Activated CD4-positive, alpha-beta T cell treated with anti-CD3 and anti-CD28 coated beads, Interleukin-2, amount 10 ng/mL, durations not matched to agents 7 days and 5 days (primary cell): ENCODE data around the gene FAM174B. TPM values are rescaled to one million over a fixed set of nuclear protein-coding genes. Genes with fewer than 3 reads are reported as not detected.

Source experiments
- CTCF ChIA-PET: fragments of 350-600 bp; sonication (Branson Sonifier 250); formaldehyde crosslinking; loops from one replicate; lab custom pipeline; 2021; ENCODE audit warnings: antibody characterized with exemption; lab: Charles Lee
- POLR2A ChIA-PET: fragments of 350-600 bp; sonication (Branson Sonifier 250); formaldehyde crosslinking; loops from one replicate; lab custom pipeline; 2021; ENCODE audit warnings: antibody characterized with exemption; lab: Charles Lee
- DNase-seq: peaks from one replicate; pipeline ENCODE4 v3.0.0-alpha.2; 2020
- H3K27ac Mint-ChIP-seq: one replicate; pipeline ENCODE4 v1.8.0; 2021; ENCODE audit warnings: mild to moderate bottlenecking, moderate library complexity, mixed read lengths
- H3K27me3 Mint-ChIP-seq: one replicate; pipeline ENCODE4 v1.8.0; 2021; ENCODE audit warnings: mixed read lengths
- H3K36me3 Mint-ChIP-seq: one replicate; pipeline ENCODE4 v1.8.0; 2021; ENCODE audit warnings: low read depth, mixed read lengths
- H3K4me1 Mint-ChIP-seq: one replicate; pipeline ENCODE4 v1.8.0; 2021; ENCODE audit warnings: mixed read lengths
- H3K4me3 Mint-ChIP-seq: one replicate; pipeline ENCODE4 v1.8.0; 2021; ENCODE audit warnings: mild to moderate bottlenecking, moderate library complexity, mixed read lengths
- H3K9me3 Mint-ChIP-seq: one replicate; pipeline ENCODE4 v1.8.0; 2021; ENCODE audit warnings: mixed read lengths
- total RNA-seq, 2 experiments: library from RNA; stranded (reverse); gene quantifications; one replicate each; pipeline ENCODE4 v1.2.3, GENCODE V29; 2021

Gene FAM174B
- total RNA-seq, 2 experiments from 2014 or later = 4.8 to 6.0 TPM

DNA sequence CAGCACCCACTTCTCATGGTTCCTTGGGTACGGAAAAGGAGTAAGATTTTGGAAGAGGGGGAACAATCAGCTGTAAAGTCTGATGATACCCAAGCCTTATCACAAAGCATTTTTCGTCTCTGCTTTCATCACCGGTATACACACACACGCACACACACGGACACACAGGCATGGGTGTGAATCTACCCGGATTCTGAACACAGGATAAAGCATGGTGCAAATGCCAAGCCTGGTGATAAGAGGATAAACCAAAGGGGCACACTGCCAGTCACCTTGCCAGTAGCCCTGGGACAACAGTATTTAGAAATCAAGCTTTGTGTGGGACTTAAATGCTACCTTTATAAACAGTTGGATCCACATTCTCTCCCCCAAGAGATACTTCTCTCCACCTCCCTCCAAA, 22.2 kb downstream of the FAM174B start:
- Mint-ChIP-seq H3K9me3 (no peaks in the 10 kb centered on the region), H3K4me1 (no peaks in the 10 kb centered on the region), H3K27me3 (no peaks in the 10 kb centered on the region), H3K4me3 (no peak overlapping the region), H3K36me3 (no peaks in the 10 kb centered on the region), H3K27ac (no peak overlapping the region)
- DNase-seq = no peak
- ChIA-PET CTCF (no interaction called here), POLR2A (no interaction called here)

DNA sequence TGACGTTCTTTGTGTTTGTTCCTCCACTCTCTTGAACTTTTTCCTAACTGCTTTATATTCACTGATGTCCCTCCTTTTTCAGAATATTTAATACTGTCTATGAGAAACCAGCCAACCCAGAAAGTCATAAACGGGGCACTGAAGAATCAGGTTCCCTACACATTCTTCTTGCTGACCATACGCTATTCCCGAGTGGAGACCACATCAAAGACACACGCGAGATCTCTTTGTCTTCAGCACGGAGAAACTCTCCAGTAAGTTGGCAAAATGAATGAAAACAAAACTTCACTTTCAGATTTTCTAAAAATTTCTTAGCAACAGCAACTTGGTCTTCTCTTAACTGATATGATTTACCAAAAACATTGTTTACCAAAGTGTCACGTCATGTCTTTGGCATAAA, 22.6 kb downstream of the FAM174B start:
- ChIA-PET CTCF (no interaction called here), POLR2A (no interaction called here)
- Mint-ChIP-seq H3K27me3 (no peaks in the 10 kb centered on the region), H3K4me1 (no peaks in the 10 kb centered on the region), H3K27ac (no peak overlapping the region), H3K36me3 (no peaks in the 10 kb centered on the region), H3K9me3 (no peaks in the 10 kb centered on the region), H3K4me3 (no peak overlapping the region)
- DNase-seq = no peak

DNA sequence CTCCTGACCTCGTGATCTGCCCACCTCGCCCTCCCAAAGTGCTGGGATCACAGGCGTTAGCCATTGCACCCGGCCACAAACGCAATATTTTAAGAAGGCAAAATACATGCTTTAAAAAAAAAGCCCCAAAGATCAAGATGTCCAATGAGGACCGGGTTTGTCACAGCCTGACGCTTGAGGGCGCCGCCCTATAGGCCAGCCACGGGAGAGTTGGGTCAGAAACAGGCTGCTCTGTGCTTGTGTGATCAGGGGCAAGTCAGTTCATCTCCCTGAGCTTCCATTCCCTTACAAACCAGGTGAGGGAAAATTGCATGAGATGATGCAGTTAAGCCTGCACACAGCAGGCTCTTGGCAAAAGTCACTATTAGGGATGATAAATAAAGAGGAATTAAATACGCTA, 23.9 kb downstream of the FAM174B start:
- POLR2A ChIA-PET = no interaction called here
- CTCF ChIA-PET = no interaction called here
- H3K27me3 Mint-ChIP-seq = no peaks in the 10 kb centered on the region
- H3K9me3 Mint-ChIP-seq = no peaks in the 10 kb centered on the region
- H3K4me3 Mint-ChIP-seq = no peak overlapping the region
- no peaks in the 10 kb centered on the region for H3K36me3 Mint-ChIP-seq
- no peak overlapping the region for H3K27ac Mint-ChIP-seq
- no peak for DNase-seq
- no peaks in the 10 kb centered on the region for H3K4me1 Mint-ChIP-seq

DNA sequence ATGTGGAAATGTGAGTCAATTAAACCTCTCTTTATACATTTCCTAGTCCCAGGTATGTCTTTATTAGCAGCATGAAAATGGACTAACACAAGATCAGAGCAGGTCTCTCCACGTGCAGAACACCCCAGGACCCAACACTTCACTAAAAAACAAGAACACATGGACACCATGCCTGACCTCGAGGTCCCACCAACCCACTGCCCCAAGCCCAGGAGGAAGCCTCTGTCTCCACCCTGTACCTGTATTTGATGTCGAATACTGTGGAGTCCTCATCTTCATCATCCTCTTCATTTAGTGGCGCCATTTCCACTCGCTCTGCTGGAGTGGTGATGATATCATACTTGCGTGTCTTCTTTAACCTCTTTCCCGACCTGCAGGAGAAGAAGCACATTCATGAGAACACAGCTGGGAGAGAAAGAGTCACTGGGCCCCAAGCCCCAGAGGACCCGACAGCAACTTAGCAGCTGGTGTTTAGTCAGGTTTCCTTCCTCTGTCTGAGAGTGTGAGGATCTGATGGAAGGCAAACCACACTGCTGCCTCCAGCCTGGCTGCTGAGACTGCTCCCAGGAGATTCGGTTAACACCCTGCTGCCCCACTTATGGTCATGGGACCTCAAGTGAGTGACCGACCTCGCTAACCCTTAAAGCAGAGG, 25.5 kb downstream of the FAM174B start:
- ChIA-PET POLR2A (no interaction called here), CTCF (no interaction called here)
- no peak overlapping the region for H3K4me3 Mint-ChIP-seq
- no peak for DNase-seq
- H3K36me3 Mint-ChIP-seq = no peaks in the 10 kb centered on the region
- H3K9me3 Mint-ChIP-seq = no peaks in the 10 kb centered on the region
- peaks cover 8% of the 10 kb centered on the region for H3K4me1 Mint-ChIP-seq
- H3K27me3 Mint-ChIP-seq = no peaks in the 10 kb centered on the region
- no peak overlapping the region for H3K27ac Mint-ChIP-seq

DNA sequence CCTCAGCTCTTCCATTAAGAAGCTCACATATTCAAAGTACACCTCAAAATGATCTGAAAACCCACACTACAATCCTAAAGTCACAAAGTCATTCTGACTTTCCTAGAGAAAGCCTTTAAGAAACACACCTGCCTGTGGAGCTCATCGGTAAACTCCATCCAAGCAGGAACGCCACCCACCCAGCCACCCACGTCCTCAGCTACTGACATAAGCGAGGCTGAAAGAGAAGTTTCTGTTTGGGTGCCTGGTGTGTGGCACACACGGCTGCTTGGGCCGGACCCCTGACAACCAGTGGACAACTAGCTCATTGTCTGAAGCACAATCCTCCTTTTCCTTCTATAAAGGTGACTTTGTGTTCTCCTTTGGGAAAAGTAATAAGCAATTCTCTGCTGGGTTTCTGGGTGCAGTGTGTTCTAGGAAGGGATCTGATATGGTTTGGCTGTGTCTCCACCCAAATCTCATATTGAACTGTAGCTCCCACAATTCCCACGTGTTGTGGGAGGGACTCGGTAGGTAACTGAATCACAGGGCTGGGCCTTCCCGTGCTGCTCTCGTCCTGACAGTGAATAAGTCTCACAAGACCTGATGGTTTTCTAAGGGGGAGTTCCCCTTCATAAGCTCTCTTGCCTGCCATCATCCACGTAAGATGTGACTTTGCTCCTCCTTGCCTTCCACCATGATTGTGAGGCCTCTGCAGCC, 26.1 kb downstream of the FAM174B start:
- ChIA-PET CTCF (interaction anchor here (0.8 kb wide), 1 partner anchor 85 kb away, joined by 3 read pairs; no protein-coding TSS in a partner anchor), POLR2A (interaction anchor here (0.5 to 0.6 kb wide), 2 partner anchors 10 to 78 kb away, joined by 3 to 5 read pairs; no protein-coding TSS in a partner anchor)
- no peaks in the 10 kb centered on the region for H3K27me3 Mint-ChIP-seq
- H3K27ac Mint-ChIP-seq = no peak overlapping the region
- H3K9me3 Mint-ChIP-seq = no peaks in the 10 kb centered on the region
- H3K4me1 Mint-ChIP-seq = peaks cover 12% of the 10 kb centered on the region
- no peak for DNase-seq
- H3K36me3 Mint-ChIP-seq = no peaks in the 10 kb centered on the region
- H3K4me3 Mint-ChIP-seq = no peak overlapping the region

DNA sequence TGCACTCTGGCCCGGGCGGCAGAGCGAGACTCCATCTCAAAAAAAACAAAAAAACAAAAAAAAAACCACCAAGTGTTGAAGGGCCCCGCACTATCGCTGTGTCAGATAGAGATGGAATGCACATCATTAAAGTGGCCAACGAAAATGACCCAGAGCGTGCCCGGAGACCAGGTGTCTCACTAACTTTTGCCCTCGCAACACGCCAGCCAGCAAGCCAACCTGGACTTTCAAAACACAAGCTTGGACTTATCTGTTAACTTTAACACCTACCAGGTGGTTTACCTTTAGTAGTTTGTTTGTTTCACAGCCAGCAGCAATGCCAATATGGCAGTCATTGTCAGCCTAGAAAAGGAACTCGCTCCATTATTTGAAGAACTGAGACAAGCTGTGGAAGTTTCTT, 28.6 kb downstream of the FAM174B start:
- Mint-ChIP-seq H3K36me3 (no peaks in the 10 kb centered on the region), H3K27me3 (no peaks in the 10 kb centered on the region), H3K4me1 (peaks cover 12% of the 10 kb centered on the region), H3K27ac (no peak overlapping the region), H3K4me3 (no peak overlapping the region), H3K9me3 (no peaks in the 10 kb centered on the region)
- DNase-seq = no peak
- ChIA-PET CTCF (interaction anchor here (1.0 kb wide), 1 partner anchor 12 kb away, joined by 4 read pairs; no protein-coding TSS in a partner anchor), POLR2A (no interaction called here)

DNA sequence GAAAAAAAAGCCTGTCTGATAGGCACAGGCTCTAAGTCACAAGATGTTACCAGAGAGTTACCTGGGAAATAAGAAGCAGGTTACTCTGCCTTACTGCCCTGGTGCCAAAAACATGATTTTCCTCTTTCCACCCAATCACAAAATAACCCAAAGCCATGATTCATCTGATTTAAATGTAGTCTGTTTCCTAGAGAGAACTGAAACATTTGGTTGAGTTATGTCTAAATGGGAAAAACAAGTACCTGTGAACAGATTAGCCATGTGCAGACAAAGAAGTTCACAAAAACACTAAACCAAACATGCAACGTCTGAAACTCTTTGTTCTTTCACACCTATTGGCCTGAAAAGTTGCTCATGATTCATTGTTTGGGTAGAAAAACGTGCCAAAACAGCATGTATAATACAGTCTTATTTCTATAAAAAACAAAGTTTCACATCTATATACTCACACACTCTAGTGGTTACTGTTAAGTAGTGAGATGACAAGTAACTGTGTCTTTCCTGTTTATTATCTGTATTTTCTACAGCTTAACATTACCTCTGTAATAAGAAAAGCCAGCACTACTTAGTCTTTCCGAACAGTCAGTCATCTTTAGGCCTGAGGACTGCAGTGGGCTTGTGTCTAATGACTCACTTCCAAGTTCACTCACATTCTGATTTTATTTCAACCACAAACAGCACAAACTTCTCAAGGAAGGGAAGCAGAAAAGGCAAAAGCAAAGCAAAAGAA, 30.2 kb downstream of the FAM174B start:
- no peak for DNase-seq
- Mint-ChIP-seq H3K4me1 (peaks cover 12% of the 10 kb centered on the region), H3K27ac (no peak overlapping the region), H3K27me3 (no peaks in the 10 kb centered on the region), H3K9me3 (no peaks in the 10 kb centered on the region), H3K4me3 (no peak overlapping the region), H3K36me3 (no peaks in the 10 kb centered on the region)
- ChIA-PET POLR2A (no interaction called here), CTCF (no interaction called here)

DNA sequence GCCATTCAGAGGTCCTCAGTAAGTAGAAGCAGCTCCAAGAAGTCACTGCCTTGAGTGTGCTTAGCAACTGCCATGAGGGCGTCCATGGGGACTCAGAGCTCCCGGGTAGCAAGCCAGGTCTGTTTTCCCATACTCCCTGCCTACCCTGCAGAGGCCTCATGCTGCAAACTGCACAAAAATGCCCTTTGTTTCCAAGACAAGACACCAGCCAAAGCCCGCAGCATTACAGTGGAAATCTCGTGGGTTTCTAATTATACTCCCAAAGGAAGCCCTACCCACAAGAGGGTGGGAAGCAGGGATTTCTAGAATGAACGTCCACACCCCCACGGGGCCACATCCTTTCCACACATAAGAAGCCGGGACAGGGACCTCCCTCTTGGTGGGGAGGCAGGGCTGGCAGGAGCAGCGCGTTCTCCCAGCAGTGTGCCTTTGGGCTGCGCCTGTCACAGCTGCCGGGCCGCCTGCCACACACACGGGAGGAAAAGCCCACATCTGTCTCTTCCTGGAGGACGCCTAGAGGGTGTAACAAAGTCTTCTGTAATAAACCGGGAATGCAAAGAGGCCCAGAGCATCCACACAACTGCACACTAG, 31.1 kb downstream of the FAM174B start:
- H3K9me3 Mint-ChIP-seq = no peaks in the 10 kb centered on the region
- ChIA-PET POLR2A (no interaction called here), CTCF (interaction anchor here (0.7 kb wide), 1 partner anchor 47 kb away, joined by 3 read pairs; no protein-coding TSS in a partner anchor)
- peak overlapping the region; percentile 31 for H3K27ac Mint-ChIP-seq
- H3K27me3 Mint-ChIP-seq = no peaks in the 10 kb centered on the region
- no peak overlapping the region for H3K4me3 Mint-ChIP-seq
- no peaks in the 10 kb centered on the region for H3K36me3 Mint-ChIP-seq
- DNase-seq = no peak
- H3K4me1 Mint-ChIP-seq = peaks cover 12% of the 10 kb centered on the region

DNA sequence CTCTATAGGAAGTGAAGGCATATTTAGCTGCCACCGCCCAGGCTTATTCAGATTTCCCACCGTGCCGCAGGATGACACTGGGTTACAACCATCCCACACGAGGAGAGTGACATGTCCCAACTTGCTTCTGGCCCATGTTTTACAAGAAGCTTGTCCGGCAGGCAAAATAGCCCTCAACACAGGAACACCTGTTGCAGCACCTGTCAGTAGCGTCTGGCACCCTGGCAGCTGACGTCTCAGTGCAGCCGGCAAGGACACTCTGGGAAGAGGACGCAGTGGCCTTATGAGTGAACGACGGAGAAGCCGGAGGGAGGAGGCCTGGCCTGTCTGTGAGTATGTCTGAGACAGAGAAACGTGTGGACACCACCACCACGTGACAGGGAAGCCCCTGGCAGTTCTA, 32.1 kb downstream of the FAM174B start:
- Mint-ChIP-seq H3K4me1 (peaks cover 12% of the 10 kb centered on the region), H3K36me3 (no peaks in the 10 kb centered on the region), H3K27ac (no peak overlapping the region), H3K27me3 (no peaks in the 10 kb centered on the region), H3K4me3 (no peak overlapping the region), H3K9me3 (no peaks in the 10 kb centered on the region)
- DNase-seq = no peak
- ChIA-PET CTCF (interaction anchor here (0.6 kb wide), 1 partner anchor 418 kb away, joined by 4 read pairs; no protein-coding TSS in a partner anchor), POLR2A (no interaction called here)

DNA sequence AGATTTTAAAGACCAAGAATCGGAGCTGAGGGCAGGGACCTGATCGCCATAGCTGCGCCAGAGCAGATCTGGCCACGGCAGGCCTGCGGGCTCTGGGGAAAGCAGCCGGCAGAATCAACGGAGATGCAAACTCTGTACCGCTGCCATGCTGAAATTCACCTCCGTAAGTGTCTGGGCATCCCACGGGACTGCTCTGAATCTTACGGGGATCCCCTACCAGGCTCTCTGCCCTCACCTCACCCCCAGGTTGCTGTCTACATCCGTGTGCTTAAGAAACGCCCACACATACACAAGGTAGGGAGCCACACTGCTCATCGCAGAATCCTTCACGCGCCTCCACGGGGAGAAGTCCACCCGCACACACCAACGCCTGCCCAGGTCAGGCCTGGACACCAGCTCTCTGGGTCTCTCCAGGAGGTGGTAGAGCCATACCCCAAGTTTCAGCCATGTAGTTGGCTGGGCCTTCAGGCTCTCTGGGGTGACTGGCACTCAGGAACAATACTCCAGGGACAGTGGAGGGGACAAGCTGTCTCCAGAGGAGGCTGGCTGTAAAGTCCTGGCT, 33.5 kb downstream of the FAM174B start:
- Mint-ChIP-seq H3K36me3 (no peaks in the 10 kb centered on the region), H3K4me3 (no peak overlapping the region), H3K27me3 (no peaks in the 10 kb centered on the region), H3K4me1 (peaks cover 12% of the 10 kb centered on the region), H3K27ac (no peak overlapping the region), H3K9me3 (no peaks in the 10 kb centered on the region)
- DNase-seq = no peak
- ChIA-PET POLR2A (no interaction called here), CTCF (interaction anchor here (0.6 kb wide), 2 partner anchors 608 to 915 kb away, joined by 4 to 5 read pairs; no protein-coding TSS in a partner anchor)

DNA sequence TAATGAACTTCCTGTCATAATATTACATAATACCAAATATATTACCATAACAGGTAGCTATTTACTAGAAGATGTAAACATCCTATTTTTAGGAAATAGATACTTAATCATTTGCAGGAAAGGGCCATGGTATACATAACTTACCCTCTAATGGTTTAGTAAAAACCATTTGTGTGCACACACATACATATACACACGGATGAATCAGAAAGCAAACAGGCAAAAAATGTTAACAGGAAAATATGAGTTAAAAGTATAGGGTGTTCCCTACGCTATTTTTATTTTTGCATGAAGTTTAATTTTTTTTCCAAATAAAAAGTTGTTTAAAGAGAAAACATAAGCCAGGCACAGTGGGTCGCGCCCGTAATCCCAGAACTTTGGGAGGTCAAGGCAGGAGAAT, 34.6 kb downstream of the FAM174B start:
- Mint-ChIP-seq H3K9me3 (no peaks in the 10 kb centered on the region), H3K4me3 (no peak overlapping the region), H3K27ac (no peak overlapping the region), H3K4me1 (peaks cover 12% of the 10 kb centered on the region), H3K27me3 (no peaks in the 10 kb centered on the region), H3K36me3 (no peaks in the 10 kb centered on the region)
- ChIA-PET CTCF (interaction anchor here (0.6 to 0.7 kb wide), 2 partner anchors 17 to 24 kb away, joined by 3 to 5 read pairs; no protein-coding TSS in a partner anchor), POLR2A (no interaction called here)
- no peak for DNase-seq
